ENCODE measurements around the gene SLC16A12. TPM values are rescaled to one million over a fixed set of nuclear protein-coding genes. Genes with fewer than 3 reads are reported as not detected.

SLC16A12 gene
- total and polyA plus RNA-seq, 10 of the 15 experiments (the other 5 are each of a cell fraction or from before 2014, with no cell fraction given) = not detected

GRCh38 chr10:89384474-89385340, 150.7 kb downstream of the SLC16A12 start (continued):
- no peak for TF ChIP-seq MXI1 (IDR thresholded peaks at IDR 0.05; ENCODE audit: low read depth, low read length)
- TF ChIP-seq IKZF2 (IDR thresholded peaks at IDR 0.05) = no peak; a peak in 2 of 4 replicates
- TF ChIP-seq NFXL1 (IDR thresholded peaks at IDR 0.05; ENCODE audit: borderline replicate concordance) = no peak
- no peak for TF ChIP-seq BHLHE40 (IDR thresholded peaks at IDR 0.05; ENCODE audit: borderline replicate concordance in 1 of 2, low read depth in 2 of 2, low read length in 1 of 2)
- no peak for TF ChIP-seq NFIC (IDR thresholded peaks at IDR 0.05; ENCODE audit: low read depth, low read length)
- TF ChIP-seq CBFB (IDR thresholded peaks at IDR 0.05; ENCODE audit: low read depth) = no peak

DNA sequence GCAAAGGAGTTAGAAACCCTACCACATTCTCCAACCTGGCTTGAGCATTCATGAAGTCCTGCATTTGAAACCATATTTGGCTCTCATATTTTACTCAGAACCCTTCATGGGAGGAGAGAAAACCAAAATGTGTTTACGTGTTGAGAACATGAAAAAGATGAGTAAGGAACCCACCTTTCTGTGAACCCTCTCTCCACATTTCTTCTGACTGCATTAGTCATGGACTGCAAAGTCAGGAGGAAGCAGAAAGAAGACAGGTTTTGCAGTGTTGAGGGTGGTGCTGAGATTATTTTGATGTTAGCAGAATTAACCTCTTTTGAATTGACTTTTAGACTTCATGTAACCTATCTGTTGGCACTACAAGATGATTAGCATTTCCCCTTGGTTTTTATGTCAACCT, 152.6 kb downstream of the SLC16A12 start:
- Histone ChIP-seq H3K4me3 (no peak overlapping the region), H3K9ac (ENCODE audit: control insufficient read depth, insufficient read depth, low read length) (no peak overlapping the region), H3K27me3 (replicated peaks in 1 of 2; ENCODE audit: control insufficient read depth in 2 of 2, insufficient read depth in 2 of 2, low read length in 1 of 2) (no peaks in the 10 kb centered on the region), H3K9me3 (replicated peaks; ENCODE audit: control insufficient read depth, insufficient read depth, low read length) (no peaks in the 10 kb centered on the region), H3K27ac (ENCODE audit: control insufficient read depth, insufficient read depth) (no peak overlapping the region), H3K4me2 (ENCODE audit: control insufficient read depth, insufficient read depth) (no peak overlapping the region), H3K79me2 (ENCODE audit: control insufficient read depth, insufficient read depth, low read length) (no peaks in the 10 kb centered on the region), H3K4me1 (ENCODE audit: control insufficient read depth, insufficient read depth, low read length) (peaks cover 3% of the 10 kb centered on the region; the same call in 1 of the 2 replicates), H4K20me1 (ENCODE audit: control insufficient read depth, insufficient read depth) (no peaks in the 10 kb centered on the region), H3K36me3 (ENCODE audit: control insufficient read depth in 2 of 2, insufficient read depth in 2 of 2, low read length in 1 of 2) (no peaks in the 10 kb centered on the region), H2AFZ (ENCODE audit: control insufficient read depth, low read depth, low read length) (no peak overlapping the region)
- no peak for ATAC-seq
- POLR2A ChIA-PET = no interaction called here
- CTCF ChIA-PET = interaction anchor here (1.5 kb wide), 1 partner anchor 112 kb away, joined by 3 read pairs; no protein-coding TSS in a partner anchor
- WGBS (ENCODE audit: insufficient coverage, insufficient replicate concordance, low lambda C conversion rate, missing lambda C conversion rate) = 48% methylated on average over 1 of the region's 1 CpG
- intact Hi-C loops (cut with micrococcal nuclease; ENCODE audit: unreplicated experiment) (no loop called here), in situ Hi-C loops (cut with MboI) (no loop called here)
- DNase-seq (ENCODE audit: low read depth, low spot score) = no peak
- RAD21 ChIA-PET (ENCODE audit: unreplicated experiment) = no interaction called here
- no TSS peak for BruUV-seq (replicated peaks)
- no peak for FAIRE-seq
- SMC1A ChIA-PET (ENCODE audit: uncharacterized antibody, unreplicated experiment) = interaction anchor here (4.1 kb wide), 1 partner anchor 14 kb away, joined by 23 read pairs; no protein-coding TSS in a partner anchor
- TF ChIP-seq, protein P1, sequence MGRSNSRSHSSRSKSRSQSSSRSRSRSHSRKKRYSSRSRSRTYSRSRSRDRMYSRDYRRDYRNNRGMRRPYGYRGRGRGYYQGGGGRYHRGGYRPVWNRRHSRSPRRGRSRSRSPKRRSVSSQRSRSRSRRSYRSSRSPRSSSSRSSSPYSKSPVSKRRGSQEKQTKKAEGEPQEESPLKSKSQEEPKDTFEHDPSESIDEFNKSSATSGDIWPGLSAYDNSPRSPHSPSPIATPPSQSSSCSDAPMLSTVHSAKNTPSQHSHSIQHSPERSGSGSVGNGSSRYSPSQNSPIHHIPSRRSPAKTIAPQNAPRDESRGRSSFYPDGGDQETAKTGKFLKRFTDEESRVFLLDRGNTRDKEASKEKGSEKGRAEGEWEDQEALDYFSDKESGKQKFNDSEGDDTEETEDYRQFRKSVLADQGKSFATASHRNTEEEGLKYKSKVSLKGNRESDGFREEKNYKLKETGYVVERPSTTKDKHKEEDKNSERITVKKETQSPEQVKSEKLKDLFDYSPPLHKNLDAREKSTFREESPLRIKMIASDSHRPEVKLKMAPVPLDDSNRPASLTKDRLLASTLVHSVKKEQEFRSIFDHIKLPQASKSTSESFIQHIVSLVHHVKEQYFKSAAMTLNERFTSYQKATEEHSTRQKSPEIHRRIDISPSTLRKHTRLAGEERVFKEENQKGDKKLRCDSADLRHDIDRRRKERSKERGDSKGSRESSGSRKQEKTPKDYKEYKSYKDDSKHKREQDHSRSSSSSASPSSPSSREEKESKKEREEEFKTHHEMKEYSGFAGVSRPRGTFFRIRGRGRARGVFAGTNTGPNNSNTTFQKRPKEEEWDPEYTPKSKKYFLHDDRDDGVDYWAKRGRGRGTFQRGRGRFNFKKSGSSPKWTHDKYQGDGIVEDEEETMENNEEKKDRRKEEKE (IDR thresholded peaks at IDR 0.05) = no peak
- TF ChIP-seq GATAD2B (conservative IDR thresholded peaks at IDR 0.05; ENCODE audit: low read depth) (no peak), RBBP5 (conservative IDR thresholded peaks at IDR 0.05) (no peak), TARDBP (IDR thresholded peaks at IDR 0.05; ENCODE audit: borderline replicate concordance) (no peak), SUZ12 (IDR thresholded peaks at IDR 0.05; ENCODE audit: unreplicated experiment) (no peak), IKZF1 (conservative IDR thresholded peaks at IDR 0.05) (no peak)
- TF ChIP-seq, protein P2, sequence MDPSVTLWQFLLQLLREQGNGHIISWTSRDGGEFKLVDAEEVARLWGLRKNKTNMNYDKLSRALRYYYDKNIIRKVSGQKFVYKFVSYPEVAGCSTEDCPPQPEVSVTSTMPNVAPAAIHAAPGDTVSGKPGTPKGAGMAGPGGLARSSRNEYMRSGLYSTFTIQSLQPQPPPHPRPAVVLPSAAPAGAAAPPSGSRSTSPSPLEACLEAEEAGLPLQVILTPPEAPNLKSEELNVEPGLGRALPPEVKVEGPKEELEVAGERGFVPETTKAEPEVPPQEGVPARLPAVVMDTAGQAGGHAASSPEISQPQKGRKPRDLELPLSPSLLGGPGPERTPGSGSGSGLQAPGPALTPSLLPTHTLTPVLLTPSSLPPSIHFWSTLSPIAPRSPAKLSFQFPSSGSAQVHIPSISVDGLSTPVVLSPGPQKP (IDR thresholded peaks at IDR 0.05; ENCODE audit: low read depth, low read length) = no peak
